Left cardiac atrium (tissue), 4 donors: ENCODE measurements around the gene SERPINA12. TPM values are rescaled to one million over a fixed set of nuclear protein-coding genes. Genes with fewer than 3 reads are reported as not detected.
"Not testable (repeated sequence)": the region's sequence is repeated elsewhere in the genome, so short reads cannot be mapped to it uniquely, and the experiment has no call there.

Source experiments
- ATAC-seq, 2 donors: fragments of 200-7000 bp; cut with Tn5 transposase; one replicate each; pipeline ENCODE4 v1.9.1; 2020; ENCODE audit warnings: mild to moderate bottlenecking in 2 of 2, moderate library complexity in 2 of 2
- DNase-seq: peaks from one replicate; pipeline ENCODE4 v3.0.0-alpha.2; 2020
- intact Hi-C, 2 donors: fragments of 100-400 bp; cut with DNase I; formaldehyde crosslinking; loops; one replicate each; pipeline versions ENCODE4 v1.14.1 to v1.15.1; 2022 to 2023
- total RNA-seq, 2 donors: library from RNA; stranded (reverse); fragmentation: NEBNext Ultra II Directional; extraction: Animal tissue kit (Norgen Biotek cat#: 25700); gene quantifications; one replicate each; pipeline ENCODE4 v1.2.1, GENCODE V29; 2021
- donor health status: DM: no; HTN: yes; CAD: no.
- donor health status: DM: no; HTN: yes; CAD: no; lungs with severe emphysema.
- donor health status: DM: yes; HTN: yes; CAD: no.
- donor health status: Dilated cardiomyopathy.

The SERPINA12 gene
- total RNA-seq, 2 donors from 2014 or later, result not detected

DNA sequence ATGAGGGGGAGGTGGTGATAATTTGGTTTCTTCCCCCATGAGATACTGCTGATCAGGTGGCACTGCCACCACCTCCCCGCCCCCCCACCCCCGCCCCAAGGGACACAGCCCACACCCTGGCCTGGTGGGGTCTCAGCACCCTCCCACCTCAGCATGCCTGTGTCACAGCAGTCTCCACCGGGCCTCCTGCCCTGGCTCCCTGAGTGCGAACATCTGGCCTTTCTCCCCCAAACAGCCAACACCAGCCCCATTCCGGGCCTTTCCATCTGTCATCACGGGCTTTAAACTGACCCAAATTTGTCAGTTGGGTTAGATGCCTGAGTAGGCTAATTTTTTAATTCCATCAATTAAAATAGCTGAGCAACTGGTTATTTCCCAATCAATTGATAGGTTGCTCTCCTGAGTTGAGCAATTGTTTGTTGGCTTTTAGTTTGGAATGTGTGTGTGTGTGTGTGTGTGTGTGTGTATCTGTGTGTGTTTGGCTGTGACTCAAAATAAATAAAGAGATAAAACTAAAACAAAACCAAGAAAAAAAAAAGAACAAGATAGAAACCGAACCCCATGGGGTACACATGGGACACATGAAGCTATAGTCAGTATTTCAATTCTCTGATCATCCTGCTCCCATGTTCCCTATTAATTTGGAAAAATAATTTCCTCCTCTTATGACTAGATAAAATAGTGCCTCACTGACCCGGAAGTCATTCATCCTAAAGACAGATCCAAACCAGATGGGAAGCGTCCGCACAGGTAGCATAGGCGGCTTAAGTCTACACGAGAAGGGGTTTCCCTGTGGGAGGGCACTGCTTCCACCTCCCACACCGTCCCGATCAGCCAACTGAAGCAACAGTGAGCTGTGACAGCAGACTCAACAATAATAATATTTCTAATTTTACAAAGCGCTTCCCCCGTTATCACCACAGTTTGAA lies 7.4 kb downstream of the SERPINA12 start:
- ATAC-seq (no peak), DNase-seq (no peak)
- intact Hi-C loops, result no loop called here

DNA sequence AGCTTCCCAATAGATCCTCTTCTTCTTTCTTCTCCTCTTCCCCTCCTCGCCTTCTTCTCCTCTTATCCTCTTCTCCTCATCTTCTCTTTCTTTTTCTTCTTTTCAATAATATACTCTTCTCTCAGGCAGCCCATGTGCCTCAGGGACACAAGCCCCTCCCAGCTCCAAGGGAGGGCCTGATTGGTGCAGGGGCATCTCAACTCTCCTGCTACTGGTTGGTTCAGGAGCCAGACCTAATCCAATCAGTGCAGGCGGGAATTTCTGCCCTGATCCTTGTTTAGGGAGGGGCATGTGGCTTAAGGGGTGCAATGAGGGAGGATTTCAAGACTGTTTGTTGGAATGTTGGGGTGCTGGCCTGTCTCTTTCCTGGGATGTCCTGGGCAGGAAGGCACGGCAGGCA lies 9.0 kb downstream of the SERPINA12 start:
- ATAC-seq (no peak), DNase-seq (no peak)
- intact Hi-C loops, result no loop called here

DNA sequence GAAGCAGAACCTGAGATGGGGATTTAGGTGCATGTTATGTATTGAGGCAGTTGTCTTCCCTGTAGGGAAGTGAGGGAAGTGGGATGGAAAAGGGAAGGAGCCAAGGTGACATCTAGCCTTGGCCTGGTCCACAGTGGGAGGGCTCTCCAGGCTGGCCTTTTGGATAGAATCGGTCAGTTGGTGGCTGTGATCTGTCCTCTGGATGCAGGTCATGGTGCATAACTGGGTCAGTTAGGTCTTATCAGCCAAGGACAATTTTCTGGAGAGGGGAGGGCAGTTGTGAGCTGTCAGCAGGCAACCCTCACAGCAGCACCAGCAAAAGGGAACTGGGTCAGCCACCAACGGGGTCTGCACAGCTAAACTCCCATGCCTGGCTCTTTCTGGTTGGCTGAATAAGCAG lies 9.6 kb downstream of the SERPINA12 start:
- ATAC-seq (no peak), DNase-seq (no peak)
- intact Hi-C loops, result no loop called here

DNA sequence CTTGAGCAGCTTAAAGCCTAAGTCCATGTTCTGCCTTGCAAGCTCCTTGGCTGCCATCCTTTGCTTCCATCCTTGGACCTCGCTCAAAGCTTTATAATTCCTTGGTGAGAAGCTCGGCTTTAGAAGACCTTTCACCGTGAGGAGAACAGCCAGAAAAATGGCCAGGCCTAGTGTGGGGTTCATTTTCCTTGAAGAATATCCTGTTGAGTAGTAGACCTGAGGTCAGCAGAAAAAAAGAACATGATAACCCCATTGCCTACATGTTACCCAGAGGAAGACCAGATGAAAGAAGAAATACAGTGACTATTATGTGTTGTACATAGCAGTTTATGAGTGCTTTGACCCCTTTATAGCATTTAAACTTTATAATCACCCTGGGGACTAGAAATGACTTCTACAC lies 11.1 kb downstream of the SERPINA12 start:
- ATAC-seq (no peak), DNase-seq (no peak)
- intact Hi-C loops, result no loop called here

DNA sequence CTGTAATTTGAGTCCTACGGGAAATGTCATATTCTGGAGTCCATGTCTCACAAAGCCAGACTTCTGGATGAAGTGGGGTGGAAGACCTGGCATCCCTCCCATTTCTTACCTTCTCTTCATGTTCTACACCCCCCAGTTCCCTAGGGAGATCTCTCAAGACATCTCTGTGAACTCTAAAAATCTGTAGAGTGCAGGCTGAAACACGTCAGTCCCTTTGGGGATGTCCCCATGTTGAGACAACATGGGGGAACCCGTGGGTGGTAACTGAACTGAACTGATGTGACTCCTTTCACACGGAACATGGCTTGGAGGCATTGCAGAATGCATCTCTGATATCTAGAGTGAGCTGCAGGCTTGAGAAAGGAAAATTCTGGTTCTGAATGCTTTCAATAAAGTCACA lies 15.2 kb downstream of the SERPINA12 start:
- no peak for ATAC-seq
- intact Hi-C loops, result no loop called here
- no peak for DNase-seq

DNA sequence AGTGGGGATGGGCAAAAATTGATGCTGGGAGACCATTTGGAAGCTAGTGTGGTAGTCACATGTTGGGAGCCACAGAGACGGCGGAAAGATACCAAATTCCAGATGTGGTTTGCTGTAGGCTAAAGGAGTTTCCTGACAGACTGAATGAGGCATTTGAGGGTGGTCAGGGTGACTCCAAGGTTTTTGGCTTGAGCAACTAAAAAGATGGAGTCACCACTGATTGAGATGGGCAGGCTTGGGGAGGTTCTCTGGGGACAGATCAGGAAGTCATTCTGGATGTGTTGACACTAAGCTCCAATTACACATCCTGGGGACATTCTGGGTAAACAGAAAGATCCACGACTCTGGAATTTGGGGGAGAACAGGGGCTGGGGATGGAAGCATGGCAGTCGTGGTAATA lies 17.8 kb downstream of the SERPINA12 start:
- intact Hi-C loops, result no loop called here
- no peak for ATAC-seq
- DNase-seq, result no peak

DNA sequence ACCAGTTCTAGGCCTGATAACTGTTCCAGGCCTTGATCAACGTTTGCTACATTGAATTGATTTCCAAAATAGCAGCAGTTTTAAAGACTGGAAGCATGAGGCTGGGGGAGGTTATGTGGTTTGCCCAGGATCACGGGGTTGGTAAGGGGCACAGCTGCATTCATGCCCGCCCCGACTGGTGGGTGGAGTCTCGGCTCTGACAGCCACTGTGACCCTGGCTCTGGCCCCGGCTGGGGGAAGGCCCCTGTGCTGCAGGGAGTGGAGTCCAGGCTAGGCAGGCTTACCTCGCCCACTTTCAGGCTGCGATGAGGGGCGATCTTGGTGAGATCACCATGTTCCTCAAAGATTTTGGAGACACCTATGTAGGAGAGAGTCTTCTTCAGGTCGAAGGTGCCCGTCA lies 19.9 kb downstream of the SERPINA12 start:
- DNase-seq, result no peak
- intact Hi-C loops, result loop anchor here in 1 of 2 donors (10.0 kb wide), 1 partner anchor 135 kb away; no protein-coding TSS in a partner anchor
- no peak for ATAC-seq

DNA sequence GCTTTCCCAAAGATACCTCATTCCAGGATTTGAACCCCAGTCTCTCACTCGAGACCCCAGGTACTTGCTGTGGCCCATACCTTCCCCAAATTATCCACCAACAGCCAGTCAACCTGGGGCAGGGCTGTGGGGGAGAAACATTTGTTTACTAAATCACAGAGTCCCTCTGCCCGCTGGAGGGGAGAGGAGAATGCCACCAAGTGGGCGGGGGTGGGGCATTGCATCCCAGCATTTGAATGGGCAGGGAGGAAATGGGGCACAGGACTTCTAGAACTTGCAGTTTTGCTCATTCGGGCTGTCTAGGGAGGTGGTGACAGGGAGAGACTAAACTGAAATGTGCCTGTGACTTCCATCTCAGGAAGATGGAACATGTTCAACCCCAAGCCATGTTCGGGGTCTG lies 22.4 kb downstream of the SERPINA12 start:
- DNase-seq (no peak), ATAC-seq (no peak)
- intact Hi-C loops, result loop anchor here in 1 of 2 donors (10.0 kb wide), 1 partner anchor 132 kb away; no protein-coding TSS in a partner anchor

DNA sequence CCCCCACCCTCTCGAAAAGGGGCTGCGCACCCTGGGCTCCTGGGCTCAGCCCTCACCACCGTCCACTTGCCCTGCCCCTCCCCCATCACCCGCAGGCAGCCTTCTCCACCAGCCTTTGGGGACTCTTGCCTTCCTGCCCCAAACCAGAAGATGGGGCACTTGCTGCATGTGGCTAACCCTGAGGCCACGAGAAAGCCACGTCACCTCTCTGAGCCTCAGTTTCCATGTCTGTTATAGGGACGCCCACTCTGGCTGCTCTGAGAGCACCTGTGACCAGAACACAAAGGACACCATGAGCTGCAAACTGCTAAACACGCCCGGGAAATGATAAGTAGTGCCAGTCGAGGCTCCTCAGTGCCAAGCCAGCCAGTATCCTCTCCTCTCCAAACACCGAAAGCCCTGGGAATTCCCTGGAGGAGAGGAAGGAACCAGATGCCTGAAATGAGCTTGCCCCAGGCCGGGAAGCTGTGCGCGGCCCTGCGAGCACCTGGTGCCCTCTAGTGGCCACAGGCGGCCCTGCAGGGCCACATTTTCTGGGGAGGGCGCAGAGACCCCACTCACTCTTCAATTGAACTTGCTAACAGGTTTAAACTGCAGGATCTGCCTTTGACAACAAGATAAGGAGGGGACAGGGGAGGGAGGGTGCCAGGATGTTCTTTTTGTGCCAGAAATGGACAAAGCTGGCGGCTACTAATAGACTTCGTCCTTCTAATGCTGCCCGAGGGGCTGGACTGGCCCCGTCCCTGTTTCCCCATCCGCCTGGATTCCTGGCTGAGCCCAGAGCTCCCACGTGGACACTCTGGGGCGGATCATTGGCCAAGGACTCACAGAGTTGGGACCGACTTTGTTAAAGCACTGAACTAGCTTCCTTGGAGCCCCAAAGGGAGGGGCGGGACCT lies 23.1 kb downstream of the SERPINA12 start:
- peak; percentile 53 for DNase-seq
- peak; percentile 77 to 87 for ATAC-seq
- intact Hi-C loops, result loop anchor here in 1 of 2 donors (10.0 kb wide), 1 partner anchor 131 kb away; no protein-coding TSS in a partner anchor

DNA sequence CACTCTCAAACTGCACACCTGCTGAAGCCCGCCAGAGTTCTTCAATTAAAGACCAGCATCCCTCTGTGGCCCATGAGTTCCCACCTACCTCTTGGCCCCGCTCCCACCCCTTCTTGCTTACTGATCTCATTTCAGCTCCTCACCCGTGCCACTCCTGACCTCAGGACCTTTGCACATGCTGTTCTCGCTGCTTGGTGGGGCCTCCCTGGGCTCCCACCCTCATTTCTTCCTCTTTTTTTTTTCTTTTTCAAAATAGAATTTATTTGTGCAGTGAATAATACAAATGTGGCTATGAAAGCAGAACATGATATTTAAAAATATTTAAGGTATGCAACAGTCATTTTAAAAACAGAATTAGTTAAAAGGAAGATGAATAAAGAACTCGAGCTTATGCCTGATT lies 24.8 kb downstream of the SERPINA12 start:
- ATAC-seq (no peak), DNase-seq (no peak)
- intact Hi-C loops, result loop anchor here in 1 of 2 donors (10.0 kb wide), 1 partner anchor 130 kb away; no protein-coding TSS in a partner anchor

DNA sequence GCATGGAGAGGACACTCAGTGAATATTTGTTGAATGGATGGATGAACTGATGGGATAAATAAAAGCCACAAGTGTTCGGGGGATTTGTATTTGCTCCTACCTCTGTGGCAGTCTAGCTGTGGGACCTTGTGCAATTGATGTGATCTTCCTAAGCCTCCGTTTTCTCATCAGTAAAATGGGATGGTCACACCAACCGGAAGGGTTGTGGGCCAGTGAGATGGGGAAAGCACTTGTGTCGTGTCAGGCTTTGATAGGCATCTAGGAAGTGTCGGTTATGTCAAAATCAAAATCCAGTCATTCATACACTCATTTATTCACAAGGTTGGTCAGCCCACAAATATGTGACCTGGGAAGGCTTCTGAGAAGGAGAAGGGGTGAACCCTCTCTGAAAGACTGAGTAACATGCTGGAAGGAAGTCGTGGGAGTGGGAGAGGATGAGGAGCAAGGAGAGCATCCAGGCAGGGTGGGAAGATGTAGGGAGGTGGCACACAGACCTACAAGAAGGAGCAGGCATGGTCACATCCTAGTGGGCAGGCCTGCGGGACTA lies 25.5 kb downstream of the SERPINA12 start:
- intact Hi-C loops, result loop anchor here in 1 of 2 donors (10.0 kb wide), 1 partner anchor 129 kb away; no protein-coding TSS in a partner anchor
- ATAC-seq (no peak), DNase-seq (no peak)

DNA sequence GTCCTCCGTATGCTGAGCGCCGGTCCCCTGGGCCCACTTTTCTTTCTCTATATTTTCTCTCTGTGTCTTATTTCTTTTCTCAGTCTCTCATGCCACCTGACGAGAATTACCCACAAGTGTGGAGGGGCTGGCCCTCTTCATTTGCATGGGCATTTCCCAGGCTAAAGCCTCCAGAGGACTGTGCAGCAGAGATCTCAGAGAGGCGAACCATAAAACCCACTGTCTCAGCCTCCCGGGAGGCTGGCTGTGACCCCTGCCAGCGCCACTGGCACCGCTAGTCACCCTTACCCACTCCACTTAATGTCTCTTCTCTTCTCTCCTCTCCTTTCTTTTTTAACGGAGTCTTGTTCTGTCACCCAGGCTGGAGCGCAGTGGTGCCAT lies 26.2 kb downstream of the SERPINA12 start:
- DNase-seq (no peak), ATAC-seq (no peak)
- intact Hi-C loops, result loop anchor here in 1 of 2 donors (10.0 kb wide), 1 partner anchor 128 kb away; no protein-coding TSS in a partner anchor

DNA sequence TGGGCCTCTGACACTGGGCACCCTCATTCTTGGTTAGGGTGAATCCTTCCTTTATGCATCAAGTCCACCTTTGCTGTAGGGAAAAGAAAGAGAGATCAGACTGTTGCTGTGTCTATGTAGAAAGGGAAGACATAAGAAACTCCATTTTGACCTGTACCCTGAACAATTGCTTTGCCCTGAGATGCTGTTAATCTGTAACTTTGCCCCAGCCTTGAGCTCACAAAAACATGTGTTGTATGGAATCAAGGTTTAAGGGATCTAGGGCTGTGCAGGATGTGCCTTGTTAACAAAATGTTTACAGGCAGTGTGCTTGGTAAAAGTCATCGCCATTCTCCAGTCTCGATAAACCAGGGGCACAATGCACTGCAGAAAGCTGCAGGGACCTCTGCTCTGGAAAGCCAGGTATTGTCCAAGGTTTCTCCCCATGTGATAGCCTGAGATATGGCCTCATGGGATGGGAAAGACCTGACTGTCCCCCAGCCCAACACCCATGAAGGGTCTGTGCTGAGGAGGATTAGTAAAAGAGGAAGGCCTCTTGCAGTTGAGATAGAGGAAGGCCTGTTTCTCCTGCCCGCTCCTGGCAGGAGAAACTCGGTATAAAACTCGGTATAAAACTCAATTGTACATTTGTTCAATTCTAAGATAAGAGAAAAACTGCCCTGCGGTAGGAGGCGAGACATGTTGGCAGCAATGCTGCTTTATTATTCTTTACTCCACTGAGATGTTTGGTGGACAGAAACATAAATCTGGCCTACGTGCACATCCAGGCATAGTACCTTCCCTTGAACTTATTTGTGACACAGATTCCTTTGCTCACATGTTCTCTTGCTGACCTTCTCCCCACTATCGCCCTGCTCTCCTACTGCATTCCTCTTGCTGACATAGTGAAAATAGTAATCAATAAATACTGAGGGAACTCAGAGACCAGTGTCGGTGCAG lies 26.9 kb downstream of the SERPINA12 start:
- intact Hi-C loops, result loop anchor here in 1 of 2 donors (10.0 kb wide), 1 partner anchor 128 kb away; no protein-coding TSS in a partner anchor
- DNase-seq, ATAC-seq: not testable (repeated sequence)

DNA sequence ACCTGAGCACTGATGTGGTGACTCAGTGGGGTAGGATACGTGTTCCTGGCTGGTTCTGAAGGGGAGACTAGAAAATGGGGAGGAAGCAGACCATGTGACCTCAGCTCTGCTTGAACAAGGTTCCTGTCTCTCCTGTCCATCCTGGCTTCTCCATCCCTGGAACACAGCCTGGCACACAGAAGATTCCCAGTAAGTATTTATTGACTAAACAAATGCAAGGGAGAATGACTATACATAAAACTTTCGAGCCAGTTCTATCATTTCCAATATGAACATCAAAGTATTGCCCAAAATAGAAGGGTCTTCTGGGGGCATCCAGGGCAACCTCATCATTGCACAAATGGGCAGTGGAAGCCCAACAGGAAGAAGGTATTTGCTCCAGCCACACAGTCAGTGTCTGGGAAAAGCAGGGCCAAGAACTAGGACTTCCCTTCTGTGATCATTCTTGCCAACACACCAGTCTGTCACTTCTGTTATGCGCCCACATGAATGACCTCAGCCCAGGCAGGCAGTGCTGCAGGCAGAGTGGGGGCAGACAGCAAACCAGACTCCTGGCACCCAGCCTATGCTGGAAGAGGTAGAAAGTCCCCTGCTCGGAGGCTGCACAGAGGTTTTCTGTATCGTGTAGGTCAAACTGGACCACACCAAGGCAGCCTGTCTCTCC lies 27.7 kb downstream of the SERPINA12 start:
- intact Hi-C loops, result loop anchor here in 1 of 2 donors (10.0 kb wide), 1 partner anchor 127 kb away; no protein-coding TSS in a partner anchor
- DNase-seq, result no peak
- no peak for ATAC-seq

DNA sequence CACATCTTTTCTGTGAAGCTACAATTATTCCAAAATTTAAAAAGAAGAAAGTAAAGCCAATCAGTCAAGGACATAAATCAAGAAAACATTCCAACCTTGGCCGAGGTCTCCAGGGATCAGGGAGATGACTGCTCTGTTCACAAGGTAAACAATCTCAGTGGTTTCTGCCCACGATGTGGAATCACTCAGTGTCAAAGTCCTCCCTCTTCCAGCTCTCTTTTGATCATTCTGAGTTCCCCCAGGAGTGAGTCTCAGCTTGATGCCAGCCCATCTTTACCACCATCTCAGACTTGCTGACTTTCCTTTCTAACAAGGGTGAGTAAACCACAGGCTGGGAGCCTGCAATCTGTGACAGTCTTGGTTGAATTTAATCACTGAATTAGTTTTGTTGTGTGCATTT lies 28.5 kb downstream of the SERPINA12 start:
- no peak for ATAC-seq
- intact Hi-C loops, result loop anchor here in 1 of 2 donors (10.0 kb wide), 1 partner anchor 126 kb away; no protein-coding TSS in a partner anchor
- DNase-seq, result no peak

DNA sequence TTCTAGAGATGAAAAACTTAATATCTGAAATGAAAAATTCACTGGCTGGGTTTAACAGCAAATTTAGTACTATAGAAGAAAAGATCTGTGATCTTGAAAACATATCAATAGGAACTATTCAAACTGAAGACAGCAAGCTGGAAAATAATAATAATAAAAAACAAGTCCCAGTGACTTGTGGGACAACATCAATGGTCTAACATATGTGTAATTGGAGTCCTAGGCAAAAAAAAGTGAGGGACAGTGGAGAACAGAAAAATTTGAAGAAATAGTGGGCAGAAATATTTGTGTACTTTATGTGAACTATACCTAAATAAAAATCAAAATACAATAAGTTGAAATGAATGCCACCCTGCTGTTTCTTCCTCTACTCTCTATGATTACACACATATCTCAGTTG lies 30.8 kb downstream of the SERPINA12 start:
- DNase-seq (no peak), ATAC-seq (no peak)
- intact Hi-C loops, result no loop called here

DNA sequence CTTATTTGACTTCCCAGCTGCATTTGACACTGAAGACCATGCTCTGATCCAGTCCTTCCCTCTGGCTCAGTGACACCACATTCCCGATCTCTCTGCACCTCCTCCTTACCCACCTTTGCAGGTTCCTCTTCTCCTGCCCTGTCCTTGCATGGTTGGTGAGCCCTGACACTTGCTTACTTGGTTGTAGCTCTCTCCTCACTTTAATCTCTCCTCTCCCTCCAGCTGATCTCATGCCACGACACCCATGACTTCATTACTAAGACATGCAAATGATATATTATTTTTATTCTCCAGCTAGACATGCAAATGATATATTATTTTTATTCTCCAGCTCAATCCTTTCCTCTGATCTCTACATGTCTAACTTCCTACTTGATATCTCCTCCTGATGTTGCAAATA lies 33.2 kb downstream of the SERPINA12 start, which contains the start of gene SERPINA9:
Gene SERPINA9 (minus strand): TSS at position 175 of the 400 bp plus-strand sequence. CDS start 6,357 bp downstream, outside the sequence.
- no peak for ATAC-seq

More for the DNA sequence above, 33.2 kb downstream of the SERPINA12 start, which contains the start of gene SERPINA9:
- no peak for DNase-seq
- intact Hi-C loops, result no loop called here
